Measurements from ENCODE around the gene CNNM2.

The CNNM2 gene

DNA sequence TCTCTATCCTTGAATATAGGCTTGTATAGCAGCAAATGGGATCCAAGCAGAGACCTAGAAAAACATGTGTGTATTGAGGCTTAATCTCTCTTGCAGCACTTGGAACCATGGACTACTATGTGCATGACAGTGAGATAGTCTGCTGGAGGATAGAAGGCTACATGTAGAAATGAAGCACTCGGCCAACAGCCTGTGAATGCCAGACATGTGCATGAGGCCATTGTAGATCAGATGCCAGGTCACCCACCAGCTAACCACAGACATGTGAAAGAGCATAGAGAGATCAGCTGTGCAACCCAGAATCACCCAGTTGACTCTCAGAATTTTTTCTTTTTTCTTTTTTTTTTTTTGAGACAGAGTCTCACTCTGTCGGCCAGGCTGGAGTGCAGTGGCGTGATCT lies 184.1 kb downstream of the CNNM2 start:
- H3K9ac ChIP-seq (ENCODE audit: low read depth, low read length): no peak overlapping the region

GRCh38 chr10:103103989-103104388 lies 185.9 kb downstream of the CNNM2 start:
- Histone ChIP-seq H3K4me3 (ENCODE audit: low read length) (no peak overlapping the region), H3K9ac (ENCODE audit: low read depth, low read length) (no peak overlapping the region)

More for the DNA sequence above, 184.1 kb downstream of the CNNM2 start:
- H3K4me3 ChIP-seq (ENCODE audit: low read length): no peak overlapping the region
- H3K27me3 ChIP-seq (ENCODE audit: insufficient read depth, low read length): no peaks in the 10 kb centered on the region
- H3K9me3 ChIP-seq (ENCODE audit: insufficient read depth, low read depth, low read length): no peaks in the 10 kb centered on the region
- no peaks in the 10 kb centered on the region for H3K4me1 ChIP-seq (ENCODE audit: insufficient read depth, low read length)
- no peak overlapping the region for H3K27ac ChIP-seq (ENCODE audit: low read length)
- H3K36me3 ChIP-seq (ENCODE audit: insufficient read depth, low read depth, low read length): peaks cover 59% of the 10 kb centered on the region

DNA sequence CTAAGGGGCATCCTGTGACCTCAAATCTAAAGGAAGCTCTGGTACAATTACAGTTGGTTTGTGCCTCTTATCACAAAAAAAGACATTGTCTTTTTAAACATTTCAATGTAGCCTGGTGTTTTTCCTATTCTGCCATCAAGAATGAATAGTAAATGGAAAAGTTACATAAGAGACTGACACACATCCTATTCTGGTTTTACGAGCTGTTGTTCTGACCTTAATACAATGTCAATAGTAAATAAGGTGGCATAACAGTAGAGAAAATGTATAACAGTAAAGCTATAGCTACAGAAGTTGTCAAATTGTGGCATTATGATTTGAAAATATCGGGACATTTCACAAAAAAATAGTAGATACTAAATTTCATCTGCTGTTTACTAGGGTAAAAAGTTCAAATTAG lies 186.6 kb downstream of the CNNM2 start:
- Histone ChIP-seq H3K4me1 (ENCODE audit: insufficient read depth, low read length) (no peaks in the 10 kb centered on the region), H3K27me3 (ENCODE audit: insufficient read depth, low read length) (no peaks in the 10 kb centered on the region), H3K27ac (ENCODE audit: low read length) (no peak overlapping the region), H3K36me3 (ENCODE audit: insufficient read depth, low read depth, low read length) (peaks cover 34% of the 10 kb centered on the region), H3K9me3 (ENCODE audit: insufficient read depth, low read depth, low read length) (no peaks in the 10 kb centered on the region), H3K4me3 (ENCODE audit: low read length) (no peak overlapping the region), H3K9ac (ENCODE audit: low read depth, low read length) (no peak overlapping the region)

More at GRCh38 chr10:103103989-103104388, 185.9 kb downstream of the CNNM2 start:
- H3K27ac ChIP-seq (ENCODE audit: low read length): no peak overlapping the region
- H3K27me3 ChIP-seq (ENCODE audit: insufficient read depth, low read length): no peaks in the 10 kb centered on the region
- no peaks in the 10 kb centered on the region for H3K9me3 ChIP-seq (ENCODE audit: insufficient read depth, low read depth, low read length)
- H3K4me1 ChIP-seq (ENCODE audit: insufficient read depth, low read length): no peaks in the 10 kb centered on the region
- H3K36me3 ChIP-seq (ENCODE audit: insufficient read depth, low read depth, low read length): peaks cover 41% of the 10 kb centered on the region

DNA sequence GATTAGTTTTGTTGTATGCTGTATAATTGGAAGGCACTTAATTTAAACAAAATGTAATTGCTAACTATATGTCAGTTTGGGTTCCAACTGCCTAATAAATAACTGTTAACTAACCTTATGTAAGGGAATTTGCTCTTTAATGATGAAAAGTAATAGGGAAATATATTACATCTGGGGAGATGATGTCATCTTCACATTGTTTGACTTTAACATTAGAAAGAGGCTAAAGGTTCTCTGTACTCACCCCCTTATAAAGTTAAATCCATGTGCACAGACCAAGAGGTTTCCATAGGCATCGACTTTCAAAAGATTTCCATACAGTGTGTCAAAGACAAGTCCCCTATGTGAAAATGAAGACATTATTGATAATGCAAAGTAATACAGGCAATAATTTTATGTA lies 187.4 kb downstream of the CNNM2 start:
- peaks cover 26% of the 10 kb centered on the region for H3K36me3 ChIP-seq (ENCODE audit: insufficient read depth, low read depth, low read length)
- no peaks in the 10 kb centered on the region for H3K9me3 ChIP-seq (ENCODE audit: insufficient read depth, low read depth, low read length)
- no peaks in the 10 kb centered on the region for H3K27me3 ChIP-seq (ENCODE audit: insufficient read depth, low read length)
- no peak overlapping the region for H3K27ac ChIP-seq (ENCODE audit: low read length)
- H3K4me1 ChIP-seq (ENCODE audit: insufficient read depth, low read length): no peaks in the 10 kb centered on the region
- H3K4me3 ChIP-seq (ENCODE audit: low read length): no peak overlapping the region
- no peak overlapping the region for H3K9ac ChIP-seq (ENCODE audit: low read depth, low read length)

- no peak overlapping the region for H3K4me3 ChIP-seq (ENCODE audit: low read length)
- no peak overlapping the region for H3K27ac ChIP-seq (ENCODE audit: low read length)
- H3K9me3 ChIP-seq (ENCODE audit: insufficient read depth, low read depth, low read length): no peaks in the 10 kb centered on the region
- no peaks in the 10 kb centered on the region for H3K27me3 ChIP-seq (ENCODE audit: insufficient read depth, low read length)
- H3K9ac ChIP-seq (ENCODE audit: low read depth, low read length): no peak overlapping the region
- peaks cover 18% of the 10 kb centered on the region for H3K36me3 ChIP-seq (ENCODE audit: insufficient read depth, low read depth, low read length)
- peaks cover 7% of the 10 kb centered on the region for H3K4me1 ChIP-seq (ENCODE audit: insufficient read depth, low read length)
Measured at GRCh38 chr10:103106539-103106938, 188.4 kb downstream of the CNNM2 start.

- peaks cover 8% of the 10 kb centered on the region for H3K4me1 ChIP-seq (ENCODE audit: insufficient read depth, low read length)
- peaks cover 9% of the 10 kb centered on the region for H3K36me3 ChIP-seq (ENCODE audit: insufficient read depth, low read depth, low read length)
- H3K27me3 ChIP-seq (ENCODE audit: insufficient read depth, low read length): no peaks in the 10 kb centered on the region
Measured at GRCh38 chr10:103109821-103110220, 191.7 kb downstream of the CNNM2 start.

GRCh38 chr10:103110407-103110806 lies 192.3 kb downstream of the CNNM2 start:
- Histone ChIP-seq H3K36me3 (ENCODE audit: insufficient read depth, low read depth, low read length) (peaks cover 4% of the 10 kb centered on the region), H3K27ac (ENCODE audit: low read length) (no peak overlapping the region), H3K4me1 (ENCODE audit: insufficient read depth, low read length) (peaks cover 10% of the 10 kb centered on the region), H3K9ac (ENCODE audit: low read depth, low read length) (no peak overlapping the region), H3K9me3 (ENCODE audit: insufficient read depth, low read depth, low read length) (no peaks in the 10 kb centered on the region), H3K4me3 (ENCODE audit: low read length) (no peak overlapping the region), H3K27me3 (ENCODE audit: insufficient read depth, low read length) (no peaks in the 10 kb centered on the region)

More at GRCh38 chr10:103109821-103110220, 191.7 kb downstream of the CNNM2 start:
- Histone ChIP-seq H3K4me3 (ENCODE audit: low read length) (no peak overlapping the region), H3K9ac (ENCODE audit: low read depth, low read length) (no peak overlapping the region), H3K9me3 (ENCODE audit: insufficient read depth, low read depth, low read length) (no peaks in the 10 kb centered on the region), H3K27ac (ENCODE audit: low read length) (no peak overlapping the region)

DNA sequence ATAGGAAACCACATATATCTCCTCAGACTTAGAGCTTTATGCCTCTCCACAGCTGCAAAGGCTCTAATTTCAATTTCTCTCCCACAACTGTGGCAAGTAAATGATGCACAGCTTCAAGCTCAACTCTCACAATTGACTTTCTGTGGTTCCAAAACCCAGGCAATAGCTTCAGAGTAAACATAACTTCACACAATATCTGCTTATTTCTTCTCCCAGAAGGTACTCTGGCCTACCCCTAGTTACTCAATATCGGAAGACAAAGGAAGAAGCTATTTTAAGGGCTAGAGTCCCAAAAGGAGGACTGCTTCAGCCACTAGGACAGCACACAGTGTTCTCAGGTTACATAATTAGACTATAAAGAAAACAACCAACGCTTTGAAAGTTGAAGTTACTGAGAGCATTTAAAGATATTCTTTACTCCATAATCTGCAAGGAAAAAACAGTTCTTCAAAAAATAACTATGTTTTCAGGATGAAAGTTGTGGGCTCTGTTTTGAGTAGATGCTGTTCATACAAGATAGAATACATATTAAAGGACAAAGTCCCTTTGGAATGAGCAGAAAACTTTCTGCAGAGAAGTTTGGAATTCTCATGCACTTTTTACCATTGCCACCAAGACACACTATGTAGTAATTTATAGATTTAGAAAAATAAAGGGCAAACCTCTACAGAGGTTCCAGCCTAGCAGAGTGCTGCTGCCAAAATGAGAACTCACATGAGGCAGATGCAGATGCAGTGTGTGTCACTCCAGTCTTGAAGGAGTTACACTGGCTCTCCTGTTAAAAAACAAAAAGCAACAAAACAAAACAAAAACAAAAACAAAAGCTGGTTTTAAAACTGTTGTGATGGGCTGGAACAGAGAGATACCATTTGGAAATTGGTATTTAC lies 193.2 kb downstream of the CNNM2 start:
- Histone ChIP-seq H3K4me1 (ENCODE audit: insufficient read depth, low read length) (peaks cover 10% of the 10 kb centered on the region), H3K27ac (ENCODE audit: low read length) (no peak overlapping the region), H3K27me3 (ENCODE audit: insufficient read depth, low read length) (no peaks in the 10 kb centered on the region), H3K9me3 (ENCODE audit: insufficient read depth, low read depth, low read length) (no peaks in the 10 kb centered on the region), H3K36me3 (ENCODE audit: insufficient read depth, low read depth, low read length) (no peaks in the 10 kb centered on the region), H3K4me3 (ENCODE audit: low read length) (no peak overlapping the region), H3K9ac (ENCODE audit: low read depth, low read length) (no peak overlapping the region)

DNA sequence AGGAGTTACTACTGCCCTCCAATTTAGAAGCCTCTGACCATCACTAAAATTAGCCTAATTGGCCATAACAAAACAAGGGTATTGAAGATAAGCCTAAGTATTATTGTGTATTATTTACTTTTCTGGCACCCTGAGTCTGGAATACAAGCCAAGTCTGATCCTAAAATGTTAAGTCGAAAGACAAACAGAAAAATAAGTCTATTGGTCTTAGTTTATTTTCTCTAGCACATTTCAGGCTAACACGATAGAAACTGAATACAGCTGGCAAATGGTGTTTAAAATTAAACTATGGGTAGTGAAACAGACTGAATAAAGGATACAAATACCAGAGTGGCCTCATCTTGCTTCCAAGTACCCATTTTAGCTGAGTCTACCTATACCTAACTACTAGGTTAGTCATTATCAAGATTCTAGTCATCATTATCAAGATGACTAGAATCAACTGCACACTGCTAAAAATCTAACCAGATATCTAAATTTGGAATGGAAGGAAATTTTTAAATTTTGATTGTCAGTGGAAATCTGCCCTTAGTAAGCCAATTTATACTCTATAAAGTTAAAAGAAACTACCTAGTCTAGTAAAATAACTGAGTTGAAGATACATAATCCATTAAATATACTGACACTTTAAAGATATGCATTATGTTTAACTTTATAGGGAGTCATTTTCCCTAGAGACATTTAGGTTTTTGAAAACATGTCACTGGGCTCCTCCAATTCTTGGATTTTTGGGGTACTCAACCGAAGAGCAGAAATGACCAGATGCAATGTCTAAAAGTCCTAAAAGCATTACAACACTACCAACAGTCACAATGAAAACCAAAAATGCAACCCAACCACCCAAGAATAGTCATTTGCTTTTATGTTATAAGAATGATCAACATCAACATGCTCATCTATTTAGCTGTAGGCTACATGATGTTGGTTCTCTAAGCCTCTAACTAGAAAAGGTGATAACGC lies 194.1 kb downstream of the CNNM2 start:
- Histone ChIP-seq H3K4me1 (ENCODE audit: insufficient read depth, low read length) (peaks cover 10% of the 10 kb centered on the region), H3K9me3 (ENCODE audit: insufficient read depth, low read depth, low read length) (no peaks in the 10 kb centered on the region), H3K27me3 (ENCODE audit: insufficient read depth, low read length) (no peaks in the 10 kb centered on the region), H3K36me3 (ENCODE audit: insufficient read depth, low read depth, low read length) (no peaks in the 10 kb centered on the region), H3K4me3 (ENCODE audit: low read length) (no peak overlapping the region), H3K9ac (ENCODE audit: low read depth, low read length) (no peak overlapping the region), H3K27ac (ENCODE audit: low read length) (no peak overlapping the region)

DNA sequence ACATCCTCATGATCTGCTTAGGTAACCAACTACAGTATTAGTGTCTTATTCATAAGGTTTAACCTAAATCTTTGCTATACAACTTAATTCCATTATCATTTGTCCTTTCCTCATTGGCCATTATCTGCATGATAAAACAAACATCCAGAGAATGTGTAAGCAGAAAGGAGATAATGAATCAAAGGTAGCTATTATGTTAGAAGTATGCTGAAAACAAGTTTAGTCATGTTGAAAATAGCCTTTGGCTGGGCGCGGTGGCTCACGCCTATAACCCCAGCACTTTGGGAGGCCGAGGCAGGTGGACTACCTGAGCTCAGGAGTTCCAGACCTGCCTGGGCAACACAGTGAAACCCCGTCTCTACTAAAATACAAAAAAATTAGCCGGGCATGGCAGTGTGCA lies 196.8 kb downstream of the CNNM2 start:
- Histone ChIP-seq H3K27ac (ENCODE audit: low read length) (no peak overlapping the region), H3K4me1 (ENCODE audit: insufficient read depth, low read length) (peaks cover 10% of the 10 kb centered on the region), H3K9me3 (ENCODE audit: insufficient read depth, low read depth, low read length) (no peaks in the 10 kb centered on the region), H3K9ac (ENCODE audit: low read depth, low read length) (no peak overlapping the region), H3K36me3 (ENCODE audit: insufficient read depth, low read depth, low read length) (no peaks in the 10 kb centered on the region), H3K4me3 (ENCODE audit: low read length) (no peak overlapping the region), H3K27me3 (ENCODE audit: insufficient read depth, low read length) (no peaks in the 10 kb centered on the region)

DNA sequence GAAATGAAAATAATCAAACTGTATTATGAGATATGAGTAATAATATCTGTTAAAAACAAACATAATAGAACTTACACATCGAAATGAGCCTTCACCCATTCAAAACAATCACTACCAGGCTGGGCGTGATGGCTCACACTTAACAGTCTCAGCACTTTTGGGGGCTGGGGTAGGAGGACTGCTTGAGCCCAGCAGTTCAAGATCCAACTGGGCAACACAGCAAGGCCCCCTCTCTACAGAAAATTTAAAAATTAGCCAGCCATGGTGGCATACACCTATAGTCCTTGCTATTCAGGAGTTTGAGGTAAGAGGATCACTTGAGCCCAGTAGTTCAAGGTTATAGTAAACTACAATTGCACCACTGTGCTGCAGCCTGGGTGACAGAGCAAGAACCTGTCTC lies 199.2 kb downstream of the CNNM2 start:
- Histone ChIP-seq H3K27ac (ENCODE audit: low read length) (no peak overlapping the region), H3K4me1 (ENCODE audit: insufficient read depth, low read length) (peaks cover 4% of the 10 kb centered on the region; the same call in 1 of the 2 replicates), H3K27me3 (ENCODE audit: insufficient read depth, low read length) (no peaks in the 10 kb centered on the region), H3K9me3 (ENCODE audit: insufficient read depth, low read depth, low read length) (no peaks in the 10 kb centered on the region), H3K36me3 (ENCODE audit: insufficient read depth, low read depth, low read length) (no peaks in the 10 kb centered on the region), H3K4me3 (ENCODE audit: low read length) (no peak overlapping the region), H3K9ac (ENCODE audit: low read depth, low read length) (no peak overlapping the region)
